Neural progenitor cell (in vitro differentiated cells): ENCODE data around the gene CES5A.

Experiments used
- EZH2 ChIP-seq: fragments of 200-600 bp; sonication (generic); IDR thresholded peaks from 2 replicates; pipeline ENCODE4 v1.6.1; 2017; ENCODE audit warnings: antibody characterized with exemption, mild to moderate bottlenecking, moderate library complexity
- TF ChIP-seq, protein P1 (sequence below): fragments of 200-600 bp; sonication (generic); IDR thresholded peaks from 2 replicates; pipeline ENCODE4 v1.5.1; 2017; ENCODE audit warnings: antibody characterized with exemption, mild to moderate bottlenecking

DNA sequence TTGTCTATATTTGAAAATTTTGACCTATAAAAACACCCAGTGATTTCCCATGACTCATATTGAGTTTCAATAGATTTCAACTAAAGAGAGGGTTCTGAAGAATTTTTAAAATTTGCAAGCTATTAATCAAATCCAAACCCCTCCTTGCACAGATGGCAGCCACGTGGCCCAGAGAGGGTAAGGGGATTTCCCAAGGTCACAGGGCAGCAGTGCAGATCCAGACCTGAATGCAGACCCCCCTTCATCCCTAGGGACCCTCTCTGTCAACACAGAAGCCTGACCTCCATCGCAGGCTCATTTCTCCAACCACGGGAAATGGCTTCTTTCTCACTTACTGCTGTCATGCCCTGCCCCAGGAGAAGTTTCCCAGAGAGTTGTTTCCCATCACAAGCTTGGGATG is 24.7 kb upstream of the CES5A start:
- TF ChIP-seq, protein P1, sequence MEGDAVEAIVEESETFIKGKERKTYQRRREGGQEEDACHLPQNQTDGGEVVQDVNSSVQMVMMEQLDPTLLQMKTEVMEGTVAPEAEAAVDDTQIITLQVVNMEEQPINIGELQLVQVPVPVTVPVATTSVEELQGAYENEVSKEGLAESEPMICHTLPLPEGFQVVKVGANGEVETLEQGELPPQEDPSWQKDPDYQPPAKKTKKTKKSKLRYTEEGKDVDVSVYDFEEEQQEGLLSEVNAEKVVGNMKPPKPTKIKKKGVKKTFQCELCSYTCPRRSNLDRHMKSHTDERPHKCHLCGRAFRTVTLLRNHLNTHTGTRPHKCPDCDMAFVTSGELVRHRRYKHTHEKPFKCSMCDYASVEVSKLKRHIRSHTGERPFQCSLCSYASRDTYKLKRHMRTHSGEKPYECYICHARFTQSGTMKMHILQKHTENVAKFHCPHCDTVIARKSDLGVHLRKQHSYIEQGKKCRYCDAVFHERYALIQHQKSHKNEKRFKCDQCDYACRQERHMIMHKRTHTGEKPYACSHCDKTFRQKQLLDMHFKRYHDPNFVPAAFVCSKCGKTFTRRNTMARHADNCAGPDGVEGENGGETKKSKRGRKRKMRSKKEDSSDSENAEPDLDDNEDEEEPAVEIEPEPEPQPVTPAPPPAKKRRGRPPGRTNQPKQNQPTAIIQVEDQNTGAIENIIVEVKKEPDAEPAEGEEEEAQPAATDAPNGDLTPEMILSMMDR: no peak
- TF ChIP-seq EZH2: no peak
